Erythroblast (primary cell): ENCODE results near the gene TNFRSF19.

Source experiments
- GATA1 ChIP-seq: IDR thresholded peaks from 2 replicates; pipeline ENCODE4 v1.6.1; 2011; ENCODE audit warnings: low read depth, mild to moderate bottlenecking, control low read depth, low read length, moderate library complexity
- POLR2A ChIP-seq: IDR thresholded peaks from 2 replicates; pipeline ENCODE4 v1.6.1; 2011; ENCODE audit warnings: mild to moderate bottlenecking, low read length

DNA sequence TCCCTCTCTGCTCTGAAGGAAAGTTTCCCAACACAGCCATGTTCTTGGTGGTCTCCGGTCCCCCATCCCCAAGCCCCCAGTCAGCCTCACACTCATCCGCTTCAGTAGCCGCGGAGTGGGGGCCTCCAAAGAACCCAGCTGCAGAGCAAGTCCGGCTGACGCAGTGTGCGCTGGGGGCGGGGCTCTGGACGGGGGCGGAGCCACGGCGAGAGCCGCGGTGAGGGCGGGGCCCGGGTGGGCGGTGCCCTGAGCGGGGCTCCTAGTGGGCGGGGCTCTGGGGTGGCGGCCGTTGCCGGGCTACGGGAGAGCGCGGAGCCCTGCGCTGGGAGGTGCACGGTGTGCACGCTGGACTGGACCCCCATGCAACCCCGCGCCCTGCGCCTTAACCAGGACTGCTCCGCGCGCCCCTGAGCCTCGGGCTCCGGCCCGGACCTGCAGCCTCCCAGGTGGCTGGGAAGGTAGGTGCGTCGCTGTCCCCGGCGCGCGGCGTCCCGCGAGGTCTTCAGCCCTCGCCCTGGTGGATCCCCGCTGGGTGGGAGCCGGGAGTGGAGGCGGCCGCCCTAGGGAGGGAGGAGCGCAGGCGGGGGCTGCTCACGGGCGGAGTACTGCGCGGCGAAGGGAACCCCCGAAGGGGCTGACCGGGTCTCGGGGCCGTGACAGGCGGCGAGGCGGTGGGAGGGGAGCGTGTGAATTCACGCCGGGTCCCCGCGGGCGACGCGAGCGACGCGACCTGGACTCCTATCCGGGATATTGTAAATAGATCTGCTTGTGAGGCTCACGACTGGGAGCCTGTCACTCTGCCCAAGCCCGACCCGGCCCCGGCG, 9.1 kb downstream of the TNFRSF19 start:
- TF ChIP-seq POLR2A (peak; percentile 33), GATA1 (no peak)
